GM18861 (cell line): ENCODE measurements around the gene IFT81.
A peak's percentile ranks its signal among the peaks of the same experiment; 100 is the strongest.
"Not testable (repeated sequence)": the region's sequence is repeated elsewhere in the genome, so short reads cannot be mapped to it uniquely, and the experiment has no call there.

Source experiments
- ATAC-seq: cut with Tn5 transposase; IDR thresholded peaks from one replicate; pipeline ENCODE4 v1.9.1; 2021; ENCODE audit not compliant: unreplicated experiment

IFT81 gene, protein sequence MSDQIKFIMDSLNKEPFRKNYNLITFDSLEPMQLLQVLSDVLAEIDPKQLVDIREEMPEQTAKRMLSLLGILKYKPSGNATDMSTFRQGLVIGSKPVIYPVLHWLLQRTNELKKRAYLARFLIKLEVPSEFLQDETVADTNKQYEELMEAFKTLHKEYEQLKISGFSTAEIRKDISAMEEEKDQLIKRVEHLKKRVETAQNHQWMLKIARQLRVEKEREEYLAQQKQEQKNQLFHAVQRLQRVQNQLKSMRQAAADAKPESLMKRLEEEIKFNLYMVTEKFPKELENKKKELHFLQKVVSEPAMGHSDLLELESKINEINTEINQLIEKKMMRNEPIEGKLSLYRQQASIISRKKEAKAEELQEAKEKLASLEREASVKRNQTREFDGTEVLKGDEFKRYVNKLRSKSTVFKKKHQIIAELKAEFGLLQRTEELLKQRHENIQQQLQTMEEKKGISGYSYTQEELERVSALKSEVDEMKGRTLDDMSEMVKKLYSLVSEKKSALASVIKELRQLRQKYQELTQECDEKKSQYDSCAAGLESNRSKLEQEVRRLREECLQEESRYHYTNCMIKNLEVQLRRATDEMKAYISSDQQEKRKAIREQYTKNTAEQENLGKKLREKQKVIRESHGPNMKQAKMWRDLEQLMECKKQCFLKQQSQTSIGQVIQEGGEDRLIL

GRCh38 chr12:110124269-110124995, at the start of gene IFT81:
Gene IFT81, plus strand, starts transcription at chr12:110124357. Its CDS starts 3,024 bp downstream, at chr12:110127381.
- no peak for ATAC-seq

GRCh38 chr12:110075880-110076279, 48.3 kb upstream of the IFT81 start:
- no peak for ATAC-seq

DNA sequence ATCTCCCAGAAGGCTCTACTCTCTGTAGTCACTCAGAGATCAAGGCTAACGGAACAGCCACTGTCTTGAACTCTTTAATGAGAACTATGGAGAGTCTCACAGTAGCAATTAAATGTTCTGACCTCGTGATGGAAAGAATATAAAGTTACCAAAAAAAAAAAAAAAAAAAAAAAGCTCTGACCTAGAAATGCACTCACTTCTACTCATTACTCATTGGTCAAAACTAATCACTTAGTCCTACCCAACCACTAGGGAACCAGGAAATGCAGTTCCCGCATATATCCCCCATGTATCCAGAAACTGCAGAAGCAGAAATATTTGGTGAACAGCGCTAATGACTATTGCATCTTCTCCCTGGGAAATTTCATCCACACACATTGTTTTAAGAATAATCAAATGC, 46.4 kb upstream of the IFT81 start:
- no peak for ATAC-seq

DNA sequence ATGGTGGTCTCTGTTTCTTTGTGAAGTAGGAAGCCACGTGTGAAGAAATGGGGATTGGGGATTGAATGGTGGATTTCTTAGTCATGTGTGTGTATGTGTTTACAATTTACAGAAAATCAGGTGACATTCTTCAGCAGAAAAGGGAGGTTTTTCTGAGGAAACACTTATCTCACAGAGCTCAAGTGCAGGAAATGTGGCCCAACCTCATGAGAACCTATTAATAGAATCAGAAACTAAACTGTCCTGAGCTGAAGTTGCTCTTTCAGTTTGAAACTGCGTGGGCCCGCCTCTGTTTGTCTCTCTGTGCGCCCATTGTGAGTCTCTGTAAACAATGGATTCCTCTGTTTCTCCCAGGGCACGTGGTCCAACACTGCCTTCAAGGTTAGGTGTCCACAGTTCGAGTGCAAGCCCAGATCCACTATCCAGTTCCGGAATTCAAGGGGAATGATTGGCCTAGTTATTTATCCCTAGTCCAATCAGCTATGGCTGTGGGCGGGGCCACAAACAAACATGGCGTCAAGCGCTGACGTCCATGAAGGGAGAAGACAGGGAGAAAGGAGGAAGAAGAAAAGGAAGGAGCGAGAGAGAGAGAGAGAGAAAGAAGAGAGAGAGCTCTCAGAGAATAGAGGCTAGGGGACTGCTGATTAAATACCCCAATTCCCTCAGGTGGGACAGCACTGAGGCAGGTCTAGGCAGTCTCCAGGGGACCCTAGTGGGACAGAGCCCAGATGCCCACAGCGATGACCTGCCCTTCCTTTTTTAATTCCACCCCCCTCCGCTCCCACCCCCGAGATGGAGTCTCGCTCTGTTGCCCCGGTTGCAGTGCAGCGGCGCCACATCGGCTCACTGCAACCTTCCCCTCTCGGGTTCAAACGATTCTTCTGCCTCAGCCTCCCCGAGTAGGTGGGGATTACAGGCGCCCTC, 44.4 kb upstream of the IFT81 start:
- ATAC-seq = peak; percentile 81

DNA sequence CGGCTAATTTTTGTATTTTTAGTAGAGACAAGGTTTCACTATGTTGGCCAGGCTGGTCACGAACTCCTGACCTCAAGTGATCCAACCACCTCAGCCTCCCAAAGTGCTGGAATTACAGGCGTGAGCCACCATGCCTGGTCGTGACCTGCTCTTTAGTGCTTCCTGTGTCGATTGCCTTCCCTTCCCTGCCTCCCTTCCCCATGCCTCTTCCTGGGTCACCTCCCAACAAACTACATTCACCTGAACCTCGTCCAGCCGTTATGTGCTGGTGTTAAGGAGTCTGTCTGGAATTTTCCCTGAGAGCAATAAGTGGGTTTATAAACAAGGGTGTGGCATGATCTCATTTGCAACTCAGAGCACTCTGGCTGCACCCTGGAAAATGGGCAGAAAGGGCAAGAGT, 43.7 kb upstream of the IFT81 start:
- ATAC-seq = no peak

DNA sequence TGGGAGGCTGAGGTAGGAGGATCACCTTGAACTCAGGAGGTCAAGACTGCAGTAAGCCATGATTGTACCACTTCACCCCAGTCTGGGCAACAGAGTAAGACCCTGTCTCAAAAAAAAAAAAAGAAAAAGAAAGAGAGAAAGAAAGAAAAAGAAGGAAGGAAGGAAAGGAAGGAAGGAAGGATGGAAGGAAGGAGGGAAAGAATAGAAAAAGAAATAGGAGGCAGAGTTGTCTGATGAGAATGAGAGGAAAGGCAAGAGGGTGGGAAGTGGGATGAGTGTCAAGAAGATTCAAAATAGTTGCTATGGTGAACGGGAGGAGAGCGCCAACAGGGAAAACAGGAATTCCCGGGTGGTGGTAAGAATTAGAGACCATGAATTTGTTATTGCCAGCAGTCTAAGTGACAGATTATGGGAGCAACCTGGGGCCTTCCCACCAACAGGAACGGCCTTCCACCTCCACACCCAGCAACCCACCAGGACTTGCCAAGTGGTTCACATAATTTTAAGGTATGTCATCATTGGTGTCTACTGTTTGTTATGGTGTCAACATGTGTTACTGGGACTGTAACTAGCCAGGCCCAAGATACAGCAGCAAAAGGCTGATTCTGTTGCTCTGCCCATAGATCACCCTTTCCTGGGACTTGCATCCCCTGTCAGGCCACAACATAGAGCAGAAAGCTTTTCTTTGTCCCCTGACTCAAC, 39.7 kb upstream of the IFT81 start:
- no peak for ATAC-seq

GRCh38 chr12:110088216-110088615, 35.9 kb upstream of the IFT81 start:
- not testable (repeated sequence) for ATAC-seq

- ATAC-seq = no peak
Observed at GRCh38 chr12:110088936-110089335, 35.2 kb upstream of the IFT81 start.

GRCh38 chr12:110090266-110091135, 33.7 kb upstream of the IFT81 start:
- no peak for ATAC-seq

- no peak for ATAC-seq
Observed at GRCh38 chr12:110091136-110091711, 32.9 kb upstream of the IFT81 start.

DNA sequence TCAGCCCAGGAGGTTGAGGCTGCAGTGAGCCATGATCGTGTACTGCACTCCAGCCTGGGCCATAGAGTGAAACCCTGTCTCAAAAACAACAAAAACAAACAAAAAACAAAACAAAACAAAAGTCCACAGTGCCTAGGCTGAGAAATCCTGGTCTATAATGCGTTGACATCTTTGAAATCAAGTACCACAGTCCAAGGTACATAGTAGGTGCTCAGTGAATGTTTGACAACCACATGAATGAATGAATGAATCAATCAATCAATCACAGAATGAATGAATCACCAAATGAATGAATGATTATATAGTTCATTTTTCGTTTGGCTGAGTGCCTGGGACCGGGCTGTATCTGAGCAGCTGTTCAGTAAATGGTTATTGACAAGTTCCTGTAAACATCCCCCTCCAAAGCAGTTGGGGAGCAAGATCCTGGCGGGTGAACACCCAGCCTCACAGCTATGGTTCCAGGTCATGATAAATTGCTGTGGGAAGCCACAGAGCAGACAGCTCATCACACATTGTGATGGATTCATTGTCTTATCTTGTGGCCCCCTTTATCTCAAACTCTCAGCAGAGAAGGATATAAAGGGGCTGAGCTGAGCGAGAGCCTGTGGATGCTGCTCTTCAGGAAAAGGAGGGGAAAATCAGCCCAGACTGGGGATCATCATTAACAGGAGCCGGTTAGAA, 30.4 kb upstream of the IFT81 start:
- ATAC-seq = no peak

GRCh38 chr12:110100315-110100970, 23.7 kb upstream of the IFT81 start:
- peak; percentile 94 for ATAC-seq

DNA sequence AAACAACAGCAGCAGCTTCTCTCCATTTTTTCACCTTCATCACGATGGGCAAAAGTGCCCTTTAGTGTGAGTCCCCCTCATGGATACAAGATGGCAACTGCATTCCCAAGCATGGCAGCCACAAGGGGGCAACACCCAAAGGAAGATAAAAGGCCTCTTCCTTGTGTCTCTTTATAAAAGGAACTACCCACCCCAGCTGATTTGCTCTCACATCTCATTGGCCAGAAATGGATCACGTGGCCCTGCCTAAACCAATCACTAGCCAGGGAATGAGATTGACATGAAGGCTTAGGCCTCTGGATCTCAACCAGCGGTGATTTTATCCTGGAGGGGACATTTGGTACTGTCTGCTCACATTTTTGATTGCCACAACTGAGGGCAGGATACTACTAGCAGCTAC, 21.9 kb upstream of the IFT81 start:
- no peak for ATAC-seq

- no peak for ATAC-seq
Observed at GRCh38 chr12:110104188-110105094, 19.7 kb upstream of the IFT81 start.

GRCh38 chr12:110105159-110105558, 19.0 kb upstream of the IFT81 start:
- no peak for ATAC-seq

DNA sequence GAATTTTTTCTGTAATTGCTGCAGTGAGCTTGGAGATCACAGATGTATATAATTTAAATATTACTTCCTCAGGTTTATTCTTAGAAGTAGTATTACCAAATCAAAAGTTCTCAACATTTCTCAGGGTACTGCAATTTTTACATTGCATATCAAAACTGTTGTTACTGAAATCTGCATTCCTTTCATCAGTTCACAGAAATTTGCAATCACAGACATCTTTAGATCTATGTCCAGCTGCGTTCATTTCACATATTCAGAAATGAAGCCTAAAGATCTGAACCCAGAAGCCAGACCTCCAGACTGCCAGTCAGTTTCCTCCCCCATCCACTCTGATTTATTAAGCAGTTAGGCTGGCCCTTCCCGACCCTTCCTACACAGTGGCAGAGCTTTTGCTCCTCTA, 18.2 kb upstream of the IFT81 start:
- ATAC-seq = no peak
